H7 (cell line): ENCODE data around the gene ONECUT1. TPM values are rescaled to one million over a fixed set of nuclear protein-coding genes. Genes with fewer than 3 reads are reported as not detected.
A peak's percentile ranks its signal among the peaks of the same experiment; 100 is the strongest.

Experiments
- DNase-seq: peaks from one replicate; pipeline ENCODE4 v3.0.0; 2012
- H3K27me3 ChIP-seq: 2 replicates; pipeline ENCODE4 v1.6.0; 2011; ENCODE audit warnings: mild to moderate bottlenecking, low read length; ENCODE audit not compliant: control insufficient read depth, insufficient read depth
- H3K36me3 ChIP-seq: replicated peaks from 2 replicates; pipeline ENCODE4 v1.5.1; 2011; ENCODE audit warnings: low read length; ENCODE audit not compliant: control insufficient read depth, insufficient read depth
- H3K4me3 ChIP-seq: 2 replicates; pipeline ENCODE4 v1.5.1; 2011; ENCODE audit warnings: low read depth, mild to moderate bottlenecking, control low read depth, low read length, moderate library complexity; ENCODE audit not compliant: insufficient read depth
- total RNA-seq: library from RNA; depleted of rRNA; stranded (reverse); fragments of >200 nt; shearing (Covaris generic); gene quantifications from 2 replicates; pipeline ENCODE4 v1.2.3, GENCODE V29; 2014

ONECUT1 gene
- total RNA-seq, 1 experiment from 2014 or later, result 8.0 TPM

- peak; percentile 69 for DNase-seq
- Histone ChIP-seq H3K27me3 (peaks cover 27% of the 10 kb centered on the region), H3K36me3 (no peaks in the 10 kb centered on the region), H3K4me3 (no peak overlapping the region)
Measured at GRCh38 chr15:52780172-52780980, 9.8 kb downstream of the ONECUT1 start.

GRCh38 chr15:52778457-52778856 lies 11.7 kb downstream of the ONECUT1 start:
- no peak for DNase-seq
- peaks cover 9% of the 10 kb centered on the region; the same call in 1 of the 2 replicates for H3K27me3 ChIP-seq
- no peak overlapping the region for H3K4me3 ChIP-seq
- no peaks in the 10 kb centered on the region for H3K36me3 ChIP-seq

GRCh38 chr15:52772766-52773165 lies 17.4 kb downstream of the ONECUT1 start:
- DNase-seq, result no peak
- no peaks in the 10 kb centered on the region for H3K36me3 ChIP-seq
- no peaks in the 10 kb centered on the region for H3K27me3 ChIP-seq
- no peak overlapping the region for H3K4me3 ChIP-seq

GRCh38 chr15:52765785-52766184 lies 24.4 kb downstream of the ONECUT1 start:
- Histone ChIP-seq H3K4me3 (no peak overlapping the region), H3K36me3 (no peaks in the 10 kb centered on the region), H3K27me3 (no peaks in the 10 kb centered on the region)
- no peak for DNase-seq

GRCh38 chr15:52764731-52765130 lies 25.4 kb downstream of the ONECUT1 start:
- Histone ChIP-seq H3K36me3 (no peaks in the 10 kb centered on the region), H3K27me3 (no peaks in the 10 kb centered on the region)
- DNase-seq, result no peak

GRCh38 chr15:52762621-52763020 lies 27.5 kb downstream of the ONECUT1 start:
- Histone ChIP-seq H3K27me3 (no peaks in the 10 kb centered on the region), H3K4me3 (no peak overlapping the region), H3K36me3 (no peaks in the 10 kb centered on the region)
- DNase-seq, result no peak

More at GRCh38 chr15:52764731-52765130, 25.4 kb downstream of the ONECUT1 start:
- H3K4me3 ChIP-seq, result no peak overlapping the region

- Histone ChIP-seq H3K4me3 (no peak overlapping the region), H3K27me3 (no peaks in the 10 kb centered on the region), H3K36me3 (no peaks in the 10 kb centered on the region)
- DNase-seq, result no peak
Measured at GRCh38 chr15:52760562-52760961, 29.6 kb downstream of the ONECUT1 start.

- no peaks in the 10 kb centered on the region for H3K36me3 ChIP-seq
- no peak for DNase-seq
- no peaks in the 10 kb centered on the region for H3K27me3 ChIP-seq
- H3K4me3 ChIP-seq, result no peak overlapping the region
Measured at GRCh38 chr15:52759969-52760368, 30.2 kb downstream of the ONECUT1 start.

GRCh38 chr15:52757496-52757895 lies 32.6 kb downstream of the ONECUT1 start:
- Histone ChIP-seq H3K27me3 (no peaks in the 10 kb centered on the region), H3K4me3 (no peak overlapping the region)
- no peak for DNase-seq

GRCh38 chr15:52751522-52751921 lies 38.6 kb downstream of the ONECUT1 start:
- H3K36me3 ChIP-seq, result no peaks in the 10 kb centered on the region
- no peak for DNase-seq

More at GRCh38 chr15:52757496-52757895, 32.6 kb downstream of the ONECUT1 start:
- no peaks in the 10 kb centered on the region for H3K36me3 ChIP-seq

GRCh38 chr15:52749258-52749657 lies 40.9 kb downstream of the ONECUT1 start:
- Histone ChIP-seq H3K36me3 (no peaks in the 10 kb centered on the region), H3K27me3 (no peaks in the 10 kb centered on the region), H3K4me3 (no peak overlapping the region)
- DNase-seq, result no peak

More at GRCh38 chr15:52751522-52751921, 38.6 kb downstream of the ONECUT1 start:
- Histone ChIP-seq H3K4me3 (no peak overlapping the region), H3K27me3 (no peaks in the 10 kb centered on the region)

- DNase-seq, result no peak
- H3K27me3 ChIP-seq, result no peaks in the 10 kb centered on the region
- H3K36me3 ChIP-seq, result no peaks in the 10 kb centered on the region
- H3K4me3 ChIP-seq, result no peak overlapping the region
Measured at GRCh38 chr15:52746162-52746757, 43.9 kb downstream of the ONECUT1 start.

- DNase-seq, result peak; percentile 19
- H3K27me3 ChIP-seq, result no peaks in the 10 kb centered on the region
- H3K36me3 ChIP-seq, result no peaks in the 10 kb centered on the region
- no peak overlapping the region; the same call in 1 of the 2 replicates for H3K4me3 ChIP-seq
Measured at GRCh38 chr15:52745326-52746161, 44.6 kb downstream of the ONECUT1 start.

- no peaks in the 10 kb centered on the region for H3K36me3 ChIP-seq
- DNase-seq, result no peak
Measured at GRCh38 chr15:52738311-52738710, 51.8 kb downstream of the ONECUT1 start.

More at GRCh38 chr15:52738311-52738710, 51.8 kb downstream of the ONECUT1 start:
- Histone ChIP-seq H3K4me3 (no peak overlapping the region), H3K27me3 (no peaks in the 10 kb centered on the region)
